HUES64 (cell line): Measurements from ENCODE around the gene PPP2R5D.

ENCODE experiments used
- H3K27ac ChIP-seq: 2 replicates; pipeline ENCODE4 v1.7.0; 2013; ENCODE audit warnings: low read depth, low read length, inconsistent platforms
- H3K27me3 ChIP-seq: 2 replicates; pipeline ENCODE4 v1.6.1; 2013; ENCODE audit warnings: mild to moderate bottlenecking, low read length; ENCODE audit not compliant: insufficient read depth
- H3K36me3 ChIP-seq: 2 replicates; pipeline ENCODE4 v1.6.1; 2013; ENCODE audit warnings: mild to moderate bottlenecking, low read length; ENCODE audit not compliant: insufficient read depth
- H3K4me1 ChIP-seq: 2 replicates; pipeline ENCODE4 v1.6.1; 2013; ENCODE audit warnings: mild to moderate bottlenecking, low read length, moderate library complexity; ENCODE audit not compliant: insufficient read depth
- H3K4me3 ChIP-seq: 2 replicates; pipeline ENCODE4 v1.5.1; 2013; ENCODE audit warnings: mild to moderate bottlenecking, low read length, moderate library complexity
- H3K9ac ChIP-seq: 2 replicates; pipeline ENCODE4 v1.6.1; 2013; ENCODE audit warnings: mild to moderate bottlenecking, low read depth, low read length
- H3K9me3 ChIP-seq: 2 replicates; pipeline ENCODE4 v1.6.1; 2013; ENCODE audit warnings: low read depth, low read length; ENCODE audit not compliant: insufficient read depth
- WGBS: fragments of 150-250, 120-280 bp; methylation state at CpG from one replicate; pipeline ENCODE4 v1.1.7; 2013; ENCODE audit warnings: missing lambda C conversion rate; 5-methylcytosine and 5-hydroxymethylcytosine counted together

Gene PPP2R5D

DNA sequence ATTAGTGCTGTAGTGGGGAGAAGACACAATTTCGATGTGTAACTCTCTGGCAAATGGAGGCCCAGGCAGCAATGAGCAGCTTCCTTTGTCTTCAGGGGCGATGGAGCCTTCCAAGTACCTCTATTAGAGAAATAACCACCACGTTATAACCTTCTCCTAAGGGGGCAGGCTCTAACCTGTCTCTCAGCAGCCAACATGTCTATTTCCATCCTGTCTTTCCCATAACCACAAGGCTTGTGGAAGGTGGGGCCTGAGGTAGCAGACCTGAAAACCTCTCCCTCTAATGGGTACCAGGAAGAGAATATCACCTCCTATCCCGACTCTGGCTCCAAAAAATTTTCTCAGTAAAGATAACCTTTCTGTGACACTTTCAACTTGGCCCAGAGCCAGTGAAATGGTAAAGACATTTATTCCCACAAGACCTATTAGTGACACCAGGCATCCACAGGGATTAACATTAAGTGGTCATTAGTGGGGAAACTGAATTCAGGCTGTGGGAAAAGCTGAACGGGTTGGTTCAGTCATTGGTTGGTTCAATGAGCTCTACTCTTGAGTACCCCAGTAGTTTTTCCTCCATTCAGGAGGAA lies 9.4 kb upstream of the PPP2R5D start:
- H3K27me3 ChIP-seq, result no peaks in the 10 kb centered on the region
- H3K4me1 ChIP-seq, result peaks cover 7% of the 10 kb centered on the region; the same call in 1 of the 2 replicates
- no peaks in the 10 kb centered on the region for H3K36me3 ChIP-seq
- H3K4me3 ChIP-seq, result no peak overlapping the region
- H3K9me3 ChIP-seq, result no peaks in the 10 kb centered on the region
- no peak overlapping the region for H3K9ac ChIP-seq
- 91% methylated on average over 5 of the region's 5 CpGs for WGBS
- H3K27ac ChIP-seq, result no peak overlapping the region

DNA sequence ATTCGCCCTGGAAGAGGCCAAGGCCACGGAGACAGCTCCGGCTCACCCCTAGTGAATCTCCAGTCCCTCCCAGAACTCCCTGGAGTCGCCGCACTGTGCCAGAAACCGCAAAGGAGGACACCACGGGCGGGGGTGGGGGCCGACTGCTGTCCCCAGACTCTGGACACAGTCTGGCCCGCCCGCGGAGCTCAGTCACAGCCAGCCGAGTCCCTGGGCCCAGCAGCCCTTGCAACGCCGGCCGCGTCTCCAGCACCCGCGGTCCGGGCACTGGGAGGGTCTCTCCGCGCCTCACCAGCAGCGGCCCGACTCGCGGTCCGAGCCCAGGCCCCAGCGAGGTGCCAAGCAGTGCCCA lies 5.9 kb upstream of the PPP2R5D start:
- Histone ChIP-seq H3K9me3 (no peaks in the 10 kb centered on the region), H3K27ac (no peak overlapping the region)

DNA sequence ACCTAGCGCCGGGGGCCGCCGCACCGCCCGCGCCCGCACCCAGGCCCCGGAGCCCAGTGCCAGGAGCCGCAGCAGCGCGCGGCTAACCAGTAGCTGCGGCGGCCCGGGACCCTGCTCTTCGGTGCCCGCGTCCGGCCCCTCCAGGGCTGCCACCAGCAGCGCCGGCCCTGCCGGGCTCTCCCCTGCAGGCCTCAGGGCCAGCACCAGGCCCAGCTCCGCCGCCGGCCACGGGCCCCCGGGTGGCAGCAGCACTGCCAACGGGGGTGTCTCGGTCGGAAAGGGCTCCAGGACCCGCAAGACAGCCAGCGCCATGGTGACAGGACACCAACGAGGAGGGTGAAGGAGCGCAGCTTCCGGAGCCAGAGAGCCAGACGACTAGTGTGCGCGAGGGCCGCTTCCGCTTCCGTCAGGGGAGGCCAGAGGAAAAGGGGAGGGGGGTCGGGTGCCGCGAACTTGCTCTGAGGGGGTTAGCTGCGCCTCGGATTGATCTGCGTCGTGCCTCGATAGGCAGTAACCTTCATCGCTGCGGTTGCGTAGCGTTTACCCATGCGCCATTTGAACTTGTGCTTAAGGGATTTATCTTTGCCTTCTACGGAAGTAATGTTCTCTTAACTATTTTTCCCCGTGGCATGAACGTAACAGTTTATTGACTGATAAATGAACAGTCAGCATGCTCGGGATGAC lies 5.4 kb upstream of the PPP2R5D start, which contains the start of gene PEX6:
TSS of gene PEX6 (minus strand) at position 343 of the 684 bp plus-strand sequence. CDS start at position 312, 31 bp downstream.
- 1% methylated on average over 59 of the region's 59 CpGs for WGBS
- Histone ChIP-seq H3K36me3 (no peaks in the 10 kb centered on the region), H3K9ac (peak within 1 kb of the TSS; percentile 61), H3K9me3 (no peaks in the 10 kb centered on the region), H3K27me3 (no peaks in the 10 kb centered on the region), H3K27ac (peak within 1 kb of the TSS; percentile 29; the same call in 1 of the 2 replicates), H3K4me3 (peak within 1 kb of the TSS; percentile 61), H3K4me1 (peaks cover 7% of the 10 kb centered on the region; the same call in 1 of the 2 replicates)

More for the DNA sequence above, 5.9 kb upstream of the PPP2R5D start:
- no peaks in the 10 kb centered on the region for H3K27me3 ChIP-seq
- H3K4me3 ChIP-seq, result peak overlapping the region; percentile 61
- peak overlapping the region; percentile 61 for H3K9ac ChIP-seq
- WGBS, result 2% methylated on average over 28 of the region's 28 CpGs
- peaks cover 7% of the 10 kb centered on the region; the same call in 1 of the 2 replicates for H3K4me1 ChIP-seq
- H3K36me3 ChIP-seq, result no peaks in the 10 kb centered on the region

DNA sequence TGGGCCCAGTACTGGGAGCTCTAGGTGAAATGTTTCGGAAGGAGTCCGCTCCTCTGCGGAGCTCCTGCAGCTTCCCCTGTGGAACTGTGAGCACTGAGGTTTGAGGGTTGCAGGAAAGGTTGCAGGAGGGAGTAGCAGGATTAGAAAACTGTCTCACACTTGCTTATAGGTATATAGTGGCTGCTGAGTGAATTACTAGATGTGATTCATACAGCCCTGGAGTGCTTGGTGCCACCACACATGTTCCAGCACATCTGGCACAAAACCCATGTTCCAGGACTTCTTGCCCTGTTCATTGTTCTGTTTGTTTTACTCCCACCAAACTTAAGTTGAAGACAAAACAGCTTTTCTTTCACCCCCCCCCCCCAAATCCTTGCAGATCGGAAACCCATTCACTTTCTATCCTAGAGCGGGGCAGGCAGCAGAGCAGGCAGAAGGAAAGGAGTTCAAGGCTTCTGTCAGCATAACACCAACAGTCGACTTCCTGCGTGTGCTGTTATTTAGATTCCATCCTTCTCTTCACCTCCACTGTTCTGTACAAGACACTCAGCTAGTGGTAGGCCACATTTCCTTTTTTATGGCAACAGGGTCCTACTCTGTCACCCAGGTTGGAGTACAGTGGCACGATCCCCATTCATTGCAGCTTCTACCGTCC lies 4.7 kb upstream of the PPP2R5D start:
- Histone ChIP-seq H3K9me3 (no peaks in the 10 kb centered on the region), H3K4me3 (peak overlapping the region; percentile 61), H3K27me3 (no peaks in the 10 kb centered on the region), H3K36me3 (no peaks in the 10 kb centered on the region), H3K4me1 (peaks cover 7% of the 10 kb centered on the region; the same call in 1 of the 2 replicates), H3K27ac (peak overlapping the region; percentile 29; the same call in 1 of the 2 replicates), H3K9ac (peak overlapping the region; percentile 61)
- 69% methylated on average over 9 of the region's 9 CpGs for WGBS

DNA sequence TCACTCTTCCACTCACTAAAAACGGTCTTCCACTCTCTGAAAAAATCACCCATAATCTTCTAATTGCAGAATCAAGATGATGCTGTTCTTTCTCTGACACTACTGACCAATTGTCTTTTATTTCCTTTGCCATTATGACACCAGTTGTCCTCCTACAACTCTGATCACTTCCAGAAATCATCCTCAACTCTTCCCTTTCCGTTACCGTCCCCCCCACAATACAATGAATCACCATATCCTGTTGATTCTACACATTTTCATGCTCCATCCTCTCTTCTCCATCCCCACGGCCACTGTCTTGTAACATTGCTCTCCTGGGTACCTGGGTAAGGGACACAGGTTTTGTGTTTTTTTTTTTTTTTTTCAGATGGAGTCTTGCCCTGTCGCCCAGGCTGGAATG lies 2.5 kb upstream of the PPP2R5D start:
- Histone ChIP-seq H3K27ac (no peak overlapping the region), H3K9ac (no peak overlapping the region), H3K27me3 (no peaks in the 10 kb centered on the region), H3K9me3 (no peaks in the 10 kb centered on the region), H3K4me1 (peaks cover 7% of the 10 kb centered on the region; the same call in 1 of the 2 replicates), H3K36me3 (no peaks in the 10 kb centered on the region), H3K4me3 (no peak overlapping the region)
- WGBS, result 89% methylated on average over 5 of the region's 5 CpGs

DNA sequence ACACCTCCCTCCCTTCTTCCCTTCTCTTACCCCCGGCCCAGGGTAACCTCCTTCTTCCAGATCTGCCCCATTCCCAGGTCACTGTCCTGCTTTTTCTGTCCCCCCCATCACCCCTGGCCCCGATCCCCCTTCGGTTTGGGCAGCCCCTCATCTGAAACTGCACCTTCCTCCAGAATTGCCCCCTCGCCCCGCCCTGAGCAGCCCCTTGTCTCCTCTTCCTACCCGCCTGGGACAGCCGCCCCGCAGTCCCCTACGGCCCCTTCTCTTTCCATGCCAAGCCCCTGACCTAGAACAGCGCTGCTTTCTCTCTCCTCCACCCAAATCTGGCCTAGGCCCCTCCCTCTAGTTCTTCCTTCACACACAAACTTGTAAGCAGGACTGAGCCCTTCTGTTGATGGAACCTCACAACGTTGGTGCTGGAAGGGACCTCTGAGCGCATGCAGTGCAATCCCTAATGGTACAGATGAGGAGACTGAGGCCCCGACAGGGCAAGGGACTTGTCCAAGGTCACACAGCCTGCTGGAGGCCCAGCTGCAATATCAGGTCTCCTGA lies 630 bp downstream of the PPP2R5D start:
- no peak overlapping the region for H3K27ac ChIP-seq
- WGBS, result 21% methylated on average over 13 of the region's 13 CpGs

DNA sequence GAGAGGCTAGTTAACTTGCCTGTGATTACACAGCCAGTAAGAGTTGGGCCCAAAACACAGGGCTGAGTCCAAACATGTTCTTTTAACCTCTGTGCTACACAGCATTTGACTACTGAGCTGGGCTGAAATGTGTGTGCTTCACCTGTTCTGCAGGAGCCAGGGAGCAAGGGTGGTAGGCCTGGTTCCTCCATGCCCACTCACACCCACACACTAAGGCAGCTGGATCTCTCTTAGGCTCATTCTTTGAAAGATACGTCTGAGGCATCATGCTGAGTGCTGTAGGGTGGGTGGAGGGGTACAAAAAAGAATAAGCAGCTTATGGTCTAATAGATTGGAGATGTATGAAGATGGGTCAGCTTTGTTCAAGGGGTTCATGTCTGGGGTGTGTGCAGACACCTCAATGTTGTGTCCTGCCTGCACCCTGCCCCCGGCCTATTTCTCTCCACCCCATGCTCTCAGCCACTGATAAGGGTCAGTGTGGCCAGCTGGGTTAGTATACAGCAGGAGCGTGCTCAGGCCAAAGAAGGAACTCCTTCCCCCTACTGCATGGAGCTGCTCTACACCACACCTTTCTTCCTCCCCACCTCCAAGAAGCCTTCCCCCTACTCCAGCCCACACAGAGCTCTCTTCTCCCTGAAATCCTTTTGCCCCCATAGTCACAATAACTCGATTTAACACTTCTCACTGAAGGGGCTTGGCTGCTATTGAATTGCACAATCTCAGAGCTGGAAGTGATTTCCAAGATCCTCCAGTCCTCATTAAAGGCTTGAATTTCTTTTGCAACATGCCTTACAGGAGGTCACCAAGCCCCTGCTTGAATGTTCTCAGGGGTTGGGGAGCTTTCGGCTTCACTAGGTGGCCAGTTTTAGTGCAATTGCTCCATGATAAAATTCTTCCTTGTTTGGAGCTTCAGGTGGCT lies 3.4 kb downstream of the PPP2R5D start:
- no peak overlapping the region for H3K27ac ChIP-seq
- no peak overlapping the region for H3K9ac ChIP-seq
- H3K9me3 ChIP-seq, result no peaks in the 10 kb centered on the region
- H3K4me1 ChIP-seq, result no peaks in the 10 kb centered on the region; the same call in 1 of the 2 replicates
- no peak overlapping the region for H3K4me3 ChIP-seq
- peaks cover 28% of the 10 kb centered on the region for H3K36me3 ChIP-seq
- no peaks in the 10 kb centered on the region for H3K27me3 ChIP-seq
- 90% methylated on average over 5 of the region's 5 CpGs for WGBS

More for the DNA sequence above, 630 bp downstream of the PPP2R5D start:
- Histone ChIP-seq H3K4me1 (no peaks in the 10 kb centered on the region; the same call in 1 of the 2 replicates), H3K4me3 (peak overlapping the region; percentile 75), H3K27me3 (no peaks in the 10 kb centered on the region), H3K9me3 (no peaks in the 10 kb centered on the region), H3K36me3 (peaks cover 15% of the 10 kb centered on the region), H3K9ac (peak overlapping the region; percentile 71)

DNA sequence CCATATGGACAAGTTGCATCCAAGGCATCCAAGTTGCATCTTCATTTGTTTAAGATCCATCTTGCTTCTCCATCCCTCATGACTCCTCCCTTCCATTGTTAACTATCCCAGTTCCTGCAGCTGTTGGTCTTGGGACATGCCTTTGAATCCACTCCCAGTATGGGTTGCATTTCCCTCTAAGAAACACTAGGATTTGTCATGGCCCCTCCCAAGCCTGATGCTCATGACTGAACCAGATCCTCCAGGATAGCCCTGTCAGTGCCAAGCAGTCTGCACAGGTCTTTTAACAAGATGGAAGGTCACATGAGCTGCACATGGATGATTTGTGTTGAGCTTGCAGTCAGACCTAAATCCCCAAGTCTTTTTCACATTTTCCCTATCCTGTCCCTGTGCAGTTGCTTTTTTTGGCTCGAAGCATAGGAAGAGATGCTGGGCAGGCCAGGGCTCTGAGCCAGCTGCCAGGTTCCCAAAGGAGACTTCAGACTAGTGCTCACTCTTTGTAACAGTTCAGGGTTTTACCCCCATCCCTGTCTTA lies 4.2 kb downstream of the PPP2R5D start:
- Histone ChIP-seq H3K4me3 (no peak overlapping the region), H3K27ac (no peak overlapping the region), H3K27me3 (no peaks in the 10 kb centered on the region), H3K4me1 (no peaks in the 10 kb centered on the region; the same call in 1 of the 2 replicates), H3K9me3 (no peaks in the 10 kb centered on the region), H3K9ac (no peak overlapping the region), H3K36me3 (peaks cover 28% of the 10 kb centered on the region)
- WGBS, result 100% methylated on average over 1 of the region's 1 CpG

DNA sequence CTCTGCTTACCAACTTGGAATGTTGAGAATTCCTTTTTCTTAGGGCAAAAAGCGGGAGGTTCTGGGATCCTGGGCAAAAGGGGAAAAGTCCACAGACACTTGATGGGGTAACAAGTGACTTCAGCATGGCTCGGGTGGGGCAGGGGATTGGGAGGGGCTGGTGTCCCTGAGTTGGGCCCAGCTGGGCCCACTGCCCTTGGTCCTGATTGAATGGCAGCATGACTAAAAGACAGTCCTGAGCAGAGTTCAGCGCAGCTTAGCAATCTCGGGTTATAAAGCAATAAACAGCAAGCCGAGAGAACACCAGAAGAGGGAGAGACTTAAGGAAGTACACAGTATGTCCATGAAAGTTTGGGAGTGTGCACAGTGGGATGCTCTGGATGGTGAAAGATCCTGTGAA lies 5.6 kb downstream of the PPP2R5D start:
- Histone ChIP-seq H3K27ac (no peak overlapping the region), H3K4me1 (no peaks in the 10 kb centered on the region), H3K4me3 (no peak overlapping the region), H3K36me3 (peaks cover 28% of the 10 kb centered on the region), H3K9ac (no peak overlapping the region), H3K9me3 (no peaks in the 10 kb centered on the region), H3K27me3 (no peaks in the 10 kb centered on the region)
- WGBS, result 94% methylated on average over 5 of the region's 5 CpGs

DNA sequence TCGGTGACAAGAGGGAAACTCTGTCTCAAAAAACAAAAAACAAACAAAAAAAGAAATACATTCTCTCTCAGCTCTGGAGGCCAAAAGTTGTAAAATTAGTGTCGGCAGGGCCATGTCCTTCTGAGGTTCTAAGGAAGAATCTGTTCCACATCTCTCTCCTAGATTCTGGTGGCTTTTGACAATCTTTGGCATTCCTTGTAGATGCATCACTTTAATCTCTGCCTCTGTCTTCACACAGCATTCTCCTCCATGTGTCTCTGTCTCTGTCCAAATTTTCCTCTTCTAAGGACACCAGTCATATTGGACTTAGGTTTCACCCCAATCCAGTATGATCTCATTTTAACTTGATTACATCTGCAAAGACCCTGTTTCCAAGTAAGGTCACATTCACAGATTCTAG lies 9.1 kb downstream of the PPP2R5D start:
- peaks cover 25% of the 10 kb centered on the region for H3K36me3 ChIP-seq
- H3K27ac ChIP-seq, result no peak overlapping the region
- no peak overlapping the region for H3K9ac ChIP-seq
- no peaks in the 10 kb centered on the region for H3K27me3 ChIP-seq
- WGBS, result 95% methylated on average over 2 of the region's 2 CpGs
- H3K4me3 ChIP-seq, result no peak overlapping the region
- H3K9me3 ChIP-seq, result no peaks in the 10 kb centered on the region
- no peaks in the 10 kb centered on the region for H3K4me1 ChIP-seq
